Omental fat pad (tissue), 4 donors: ENCODE results near the gene DHFR. TPM values are rescaled to one million over a fixed set of nuclear protein-coding genes. Genes with fewer than 3 reads are reported as not detected.

ENCODE experiments used
- ATAC-seq: fragments of 150-250 bp; one replicate; pipeline ENCODE4 v1.9.1; 2016; ENCODE audit warnings: mild to moderate bottlenecking, moderate library complexity; ENCODE audit not compliant: low FRiP score
- DNase-seq: peaks from one replicate; pipeline ENCODE4 v3.0.0-alpha.2; 2019; ENCODE audit warnings: low spot score
- CTCF ChIP-seq, 3 donors: fragments of 450-650 bp; IDR thresholded peaks; one replicate each; pipeline ENCODE4 v1.5.1; 2016 to 2017; ENCODE audit warnings: antibody characterized with exemption in 3 of 3, mild to moderate bottlenecking in 3 of 3, moderate library complexity in 2 of 3
- total RNA-seq, 4 donors: library from RNA; depleted of rRNA; stranded (reverse); fragments of >200 nt; gene quantifications; one replicate each; pipeline ENCODE4 v1.1.0, GENCODE V29; 2016

Gene DHFR
- total RNA-seq, 4 donors from 2014 or later: 9.1 to 12.2 (median 10.2) TPM

- DNase-seq: no peak
- ATAC-seq: no peak
These were observed 41.7 kb upstream of the DHFR start for GRCh38 chr5:80696450-80696849.

GRCh38 chr5:80695666-80696065 lies 40.9 kb upstream of the DHFR start:
- ATAC-seq (no peak), DNase-seq (no peak)
- no peak for TF ChIP-seq CTCF (IDR thresholded peaks at IDR 0.05)

More at GRCh38 chr5:80696450-80696849, 41.7 kb upstream of the DHFR start:
- TF ChIP-seq CTCF (IDR thresholded peaks at IDR 0.05): no peak

GRCh38 chr5:80689627-80690026 lies 34.8 kb upstream of the DHFR start:
- DNase-seq: no peak
- TF ChIP-seq CTCF (IDR thresholded peaks at IDR 0.05): no peak
- ATAC-seq: no peak

GRCh38 chr5:80688648-80689420 lies 34.1 kb upstream of the DHFR start:
- no peak for TF ChIP-seq CTCF (IDR thresholded peaks at IDR 0.05)
- ATAC-seq (no peak), DNase-seq (no peak)

GRCh38 chr5:80686757-80687156 lies 32.0 kb upstream of the DHFR start:
- no peak for DNase-seq
- no peak for TF ChIP-seq CTCF (IDR thresholded peaks at IDR 0.05)
- ATAC-seq: no peak

GRCh38 chr5:80676706-80677105 lies 21.9 kb upstream of the DHFR start:
- no peak for DNase-seq
- ATAC-seq: no peak
- TF ChIP-seq CTCF (IDR thresholded peaks at IDR 0.05): no peak

GRCh38 chr5:80672140-80672736 lies 17.5 kb upstream of the DHFR start:
- no peak for TF ChIP-seq CTCF (IDR thresholded peaks at IDR 0.05)
- ATAC-seq (no peak), DNase-seq (no peak)
